Activated CD4-positive, alpha-beta T cell treated with anti-CD3 and anti-CD28 coated beads, Interleukin-2, amount 10 ng/mL, durations not matched to agents 24 days and 14 days (primary cell): ENCODE results near the gene ESPN. TPM values are rescaled to one million over a fixed set of nuclear protein-coding genes. Genes with fewer than 3 reads are reported as not detected.

Experiments used
- DNase-seq: peaks from one replicate; pipeline ENCODE4 v3.0.0; 2022
- H3K27ac Mint-ChIP-seq: one replicate; pipeline ENCODE4 v1.8.0; 2022; ENCODE audit warnings: mild to moderate bottlenecking, mixed read lengths
- H3K27me3 Mint-ChIP-seq: one replicate; pipeline ENCODE4 v1.8.0; 2022; ENCODE audit warnings: mixed read lengths
- H3K36me3 Mint-ChIP-seq: one replicate; pipeline ENCODE4 v1.8.0; 2022; ENCODE audit warnings: low read depth, mild to moderate bottlenecking, mixed read lengths
- H3K4me1 Mint-ChIP-seq: one replicate; pipeline ENCODE4 v1.8.0; 2021; ENCODE audit warnings: mixed read lengths
- H3K4me3 Mint-ChIP-seq: one replicate; pipeline ENCODE4 v1.8.0; 2022; ENCODE audit warnings: mild to moderate bottlenecking, moderate library complexity, mixed read lengths
- H3K9me3 Mint-ChIP-seq: one replicate; pipeline ENCODE4 v1.8.0; 2021; ENCODE audit warnings: mixed read lengths
- intact Hi-C: fragments of 100-400 bp; cut with micrococcal nuclease; formaldehyde crosslinking; loops from one replicate; pipeline ENCODE4 v1.15.1; 2023
- total RNA-seq: library from RNA; stranded (reverse); gene quantifications from 2 replicates; pipeline ENCODE4 v1.2.3, GENCODE V29; 2022

Gene ESPN
- total RNA-seq, 1 donor from 2014 or later, result 0.49 TPM

DNA sequence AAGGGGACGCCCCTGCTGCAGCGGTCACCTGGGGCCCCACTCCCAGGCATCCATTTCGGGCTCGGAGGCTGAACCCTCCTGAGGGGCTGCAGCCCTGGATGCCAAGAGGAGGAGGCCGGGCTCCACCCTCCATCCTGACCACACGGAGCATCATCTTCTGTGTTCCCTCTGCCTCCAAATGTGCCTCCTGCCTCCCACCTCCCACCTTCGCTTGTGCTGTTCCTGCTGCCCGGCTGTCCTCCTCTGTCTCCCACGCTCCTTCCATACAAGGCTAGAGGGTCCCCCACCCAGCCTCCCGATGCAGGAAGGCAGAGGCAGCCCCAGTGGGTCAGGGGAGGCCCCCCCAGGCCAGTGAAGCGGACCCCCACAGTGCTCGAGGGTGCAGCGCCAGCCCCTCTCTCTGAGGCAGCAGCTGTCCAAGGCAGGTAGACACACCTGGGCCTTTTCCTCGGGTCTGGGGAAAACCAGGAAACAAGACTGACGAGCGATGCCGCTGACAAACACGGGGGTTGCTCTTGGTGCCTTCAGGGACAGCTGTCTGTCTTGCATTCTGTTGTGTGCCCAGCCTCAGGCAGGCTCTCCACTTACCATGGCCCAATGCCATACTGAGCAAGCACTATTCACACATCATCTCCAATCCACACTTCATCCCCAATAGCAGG is 83.7 kb downstream of the ESPN start:
- no peaks in the 10 kb centered on the region for H3K4me1 Mint-ChIP-seq
- no peaks in the 10 kb centered on the region for H3K27me3 Mint-ChIP-seq
- no peak overlapping the region for H3K27ac Mint-ChIP-seq
- H3K36me3 Mint-ChIP-seq, result no peaks in the 10 kb centered on the region
- DNase-seq, result no peak
- intact Hi-C loops, result no loop called here
- H3K4me3 Mint-ChIP-seq, result no peak overlapping the region
- H3K9me3 Mint-ChIP-seq, result no peaks in the 10 kb centered on the region

- DNase-seq, result no peak
- no peaks in the 10 kb centered on the region for H3K9me3 Mint-ChIP-seq
- H3K27me3 Mint-ChIP-seq, result no peaks in the 10 kb centered on the region
- no peaks in the 10 kb centered on the region for H3K36me3 Mint-ChIP-seq
- H3K4me3 Mint-ChIP-seq, result no peak overlapping the region
- intact Hi-C loops, result no loop called here
- no peak overlapping the region for H3K27ac Mint-ChIP-seq
- no peaks in the 10 kb centered on the region for H3K4me1 Mint-ChIP-seq
Measured at GRCh38 chr1:6508816-6509189, 84.2 kb downstream of the ESPN start.

GRCh38 chr1:6509220-6509918 is 84.8 kb downstream of the ESPN start:
- Mint-ChIP-seq H3K9me3 (no peaks in the 10 kb centered on the region), H3K4me3 (no peak overlapping the region), H3K27ac (no peak overlapping the region), H3K4me1 (no peaks in the 10 kb centered on the region), H3K27me3 (no peaks in the 10 kb centered on the region), H3K36me3 (no peaks in the 10 kb centered on the region)
- no peak for DNase-seq
- intact Hi-C loops, result no loop called here

DNA sequence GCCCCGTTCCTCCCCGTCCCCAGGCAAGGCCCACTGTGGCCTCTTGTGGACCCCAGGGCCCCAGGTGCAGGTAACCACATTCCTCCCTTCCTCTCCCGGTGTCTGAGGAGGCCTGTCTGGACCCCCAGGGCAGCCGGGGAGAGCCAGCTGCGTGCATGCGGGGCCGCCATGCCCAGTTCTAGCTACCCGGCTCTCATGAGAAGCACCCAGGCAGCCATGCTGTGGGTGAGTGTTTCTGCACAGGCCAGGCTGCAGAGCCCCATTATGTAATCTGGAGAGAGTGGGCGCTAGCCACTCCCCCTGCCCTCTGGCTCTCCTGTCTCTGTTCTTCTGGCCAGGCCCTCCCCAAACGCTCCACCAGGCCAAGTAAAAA is 85.3 kb downstream of the ESPN start:
- H3K4me3 Mint-ChIP-seq, result no peak overlapping the region
- no peaks in the 10 kb centered on the region for H3K36me3 Mint-ChIP-seq
- DNase-seq, result no peak
- intact Hi-C loops, result no loop called here
- no peaks in the 10 kb centered on the region for H3K27me3 Mint-ChIP-seq
- H3K9me3 Mint-ChIP-seq, result no peaks in the 10 kb centered on the region
- no peaks in the 10 kb centered on the region for H3K4me1 Mint-ChIP-seq
- H3K27ac Mint-ChIP-seq, result no peak overlapping the region

DNA sequence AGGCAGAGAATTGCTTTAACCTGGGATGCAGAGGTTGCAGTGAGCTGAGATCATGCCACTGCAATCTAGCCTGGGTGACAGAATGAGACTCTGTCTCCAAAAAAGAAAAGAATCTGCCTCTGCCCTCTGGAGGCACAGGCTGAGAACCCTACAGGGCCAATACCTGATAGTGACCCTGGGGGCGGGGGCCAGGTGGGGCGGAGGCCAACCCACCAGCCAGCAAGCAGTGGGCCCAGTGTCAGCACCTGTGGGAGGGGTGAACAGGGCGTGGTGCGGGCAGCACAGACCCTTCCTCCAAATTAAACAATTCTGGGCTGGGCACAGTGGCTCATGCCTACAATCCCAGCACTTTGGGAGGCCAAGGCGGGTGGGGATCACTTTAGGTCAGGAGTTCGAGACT is 85.9 kb downstream of the ESPN start:
- no peak overlapping the region for H3K27ac Mint-ChIP-seq
- no peaks in the 10 kb centered on the region for H3K27me3 Mint-ChIP-seq
- no peak overlapping the region for H3K4me3 Mint-ChIP-seq
- H3K36me3 Mint-ChIP-seq, result no peaks in the 10 kb centered on the region
- H3K9me3 Mint-ChIP-seq, result no peaks in the 10 kb centered on the region
- DNase-seq, result no peak
- intact Hi-C loops, result no loop called here
- H3K4me1 Mint-ChIP-seq, result no peaks in the 10 kb centered on the region

Other genes starting within 250 kb of the ESPN start
- 0.59 and 0.63 TPM in 2 replicates for gene CHD5, start 244.5 kb upstream of the ESPN start, total RNA-seq
- gene RPL22, start 225.2 kb upstream of the ESPN start, total RNA-seq, result 437 and 463 TPM in 2 replicates
- gene RNF207, start 218.7 kb upstream of the ESPN start, total RNA-seq, result 53.2 and 54.7 TPM in 2 replicates
- 67.6 and 69.4 TPM in 2 replicates for gene ICMT, start 188.8 kb upstream of the ESPN start, total RNA-seq
- gene HES3, start 180.6 kb upstream of the ESPN start, total RNA-seq, result not detected in 2 replicates
- 1.3 and 1.7 TPM in 2 replicates for gene GPR153, start 163.7 kb upstream of the ESPN start, total RNA-seq
- gene ACOT7, start 31.0 kb upstream of the ESPN start, total RNA-seq, result 133 and 136 TPM in 2 replicates
- 0.19 and 0.26 TPM in 2 replicates for gene HES2, start 4.9 kb upstream of the ESPN start, total RNA-seq
- 139 and 146 TPM in 2 replicates for gene TNFRSF25, start 41.4 kb downstream of the ESPN start, total RNA-seq
- 1.3 and 1.9 TPM in 2 replicates for gene PLEKHG5, start 66.9 kb downstream of the ESPN start, total RNA-seq
- gene NOL9, start 129.7 kb downstream of the ESPN start, total RNA-seq, result 54.7 and 59.2 TPM in 2 replicates
- not detected in 2 replicates for gene TAS1R1, start 130.5 kb downstream of the ESPN start, total RNA-seq
- gene ZBTB48, start 155.2 kb downstream of the ESPN start, total RNA-seq, result 32.9 and 37.8 TPM in 2 replicates
- gene KLHL21, start 178.1 kb downstream of the ESPN start, total RNA-seq, result 26.1 and 26.8 TPM in 2 replicates
- 19.1 and 20.1 TPM in 2 replicates for gene PHF13, start 189.0 kb downstream of the ESPN start, total RNA-seq
- gene THAP3, start 200.1 kb downstream of the ESPN start, total RNA-seq, result 19.5 and 24.6 TPM in 2 replicates